ENCODE data around the gene EVA1C.

DNA sequence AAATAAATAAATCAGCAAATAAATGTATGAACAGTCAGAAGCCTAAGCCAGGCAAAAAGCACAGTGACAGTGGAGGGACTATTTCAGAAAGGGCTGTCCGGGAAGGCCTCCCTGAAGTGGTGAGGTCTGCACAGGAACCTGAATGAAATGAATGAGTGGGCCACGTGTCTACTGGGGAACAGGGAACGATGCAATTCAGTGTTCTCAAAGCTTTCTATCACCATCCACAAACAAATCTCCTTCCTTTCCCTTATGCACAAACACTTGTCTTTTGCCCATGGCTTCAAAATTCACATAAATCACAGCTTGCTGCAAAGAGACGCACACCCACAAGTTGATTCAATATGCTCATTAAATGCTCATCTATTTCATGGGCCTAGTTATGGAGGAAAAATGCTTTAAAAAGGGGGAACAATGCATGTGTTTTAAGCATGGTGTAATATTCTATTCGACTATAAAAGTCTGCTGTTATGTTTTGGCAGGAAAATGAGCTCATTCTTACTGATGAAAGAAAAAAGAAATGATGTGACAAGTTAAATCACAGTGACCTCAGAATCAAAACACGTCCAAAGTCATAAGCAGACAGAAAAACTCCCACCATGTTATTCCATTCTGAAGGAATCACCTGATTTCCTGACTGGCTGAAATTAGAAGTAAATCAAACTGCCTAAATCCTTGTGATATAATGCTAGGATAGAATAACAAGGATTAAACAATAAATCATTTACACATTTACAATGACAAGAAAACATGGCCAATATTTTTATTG is 41.3 kb upstream of the EVA1C start:
- TF ChIP-seq, protein P1, sequence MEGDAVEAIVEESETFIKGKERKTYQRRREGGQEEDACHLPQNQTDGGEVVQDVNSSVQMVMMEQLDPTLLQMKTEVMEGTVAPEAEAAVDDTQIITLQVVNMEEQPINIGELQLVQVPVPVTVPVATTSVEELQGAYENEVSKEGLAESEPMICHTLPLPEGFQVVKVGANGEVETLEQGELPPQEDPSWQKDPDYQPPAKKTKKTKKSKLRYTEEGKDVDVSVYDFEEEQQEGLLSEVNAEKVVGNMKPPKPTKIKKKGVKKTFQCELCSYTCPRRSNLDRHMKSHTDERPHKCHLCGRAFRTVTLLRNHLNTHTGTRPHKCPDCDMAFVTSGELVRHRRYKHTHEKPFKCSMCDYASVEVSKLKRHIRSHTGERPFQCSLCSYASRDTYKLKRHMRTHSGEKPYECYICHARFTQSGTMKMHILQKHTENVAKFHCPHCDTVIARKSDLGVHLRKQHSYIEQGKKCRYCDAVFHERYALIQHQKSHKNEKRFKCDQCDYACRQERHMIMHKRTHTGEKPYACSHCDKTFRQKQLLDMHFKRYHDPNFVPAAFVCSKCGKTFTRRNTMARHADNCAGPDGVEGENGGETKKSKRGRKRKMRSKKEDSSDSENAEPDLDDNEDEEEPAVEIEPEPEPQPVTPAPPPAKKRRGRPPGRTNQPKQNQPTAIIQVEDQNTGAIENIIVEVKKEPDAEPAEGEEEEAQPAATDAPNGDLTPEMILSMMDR (IDR thresholded peaks at IDR 0.05): no peak
- TF ChIP-seq POLR2AphosphoS5 (IDR thresholded peaks at IDR 0.05) (no peak), EP300 (IDR thresholded peaks at IDR 0.05) (no peak)

Measured in upper lobe of left lung (tissue), 4 donors.